ENCODE measurements around the gene LEMD1.
"Not testable (repeated sequence)": the region's sequence is repeated elsewhere in the genome, so short reads cannot be mapped to it uniquely, and the experiment has no call there.

The LEMD1 gene

DNA sequence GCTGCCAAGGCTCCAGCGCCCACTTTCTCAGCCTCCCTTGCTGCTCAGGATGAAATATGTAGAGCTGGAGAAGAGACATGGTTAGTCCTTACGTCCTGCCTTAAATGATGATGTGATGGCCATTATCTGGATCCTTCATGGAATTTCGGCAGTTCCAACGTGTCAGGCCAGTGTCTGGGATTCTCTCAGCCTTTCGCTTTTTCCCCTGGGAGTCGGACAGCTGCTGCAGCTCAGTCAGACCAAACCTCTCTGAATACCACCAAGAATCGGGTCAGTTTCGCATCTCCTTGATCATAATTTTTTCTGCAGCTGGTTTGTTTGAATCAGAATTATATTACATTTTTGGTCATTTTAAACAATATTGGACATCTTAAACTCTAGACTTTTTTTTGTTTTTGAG, 42.8 kb downstream of the LEMD1 start:
- DNase-seq (ENCODE audit: low read depth), result no peak

DNA sequence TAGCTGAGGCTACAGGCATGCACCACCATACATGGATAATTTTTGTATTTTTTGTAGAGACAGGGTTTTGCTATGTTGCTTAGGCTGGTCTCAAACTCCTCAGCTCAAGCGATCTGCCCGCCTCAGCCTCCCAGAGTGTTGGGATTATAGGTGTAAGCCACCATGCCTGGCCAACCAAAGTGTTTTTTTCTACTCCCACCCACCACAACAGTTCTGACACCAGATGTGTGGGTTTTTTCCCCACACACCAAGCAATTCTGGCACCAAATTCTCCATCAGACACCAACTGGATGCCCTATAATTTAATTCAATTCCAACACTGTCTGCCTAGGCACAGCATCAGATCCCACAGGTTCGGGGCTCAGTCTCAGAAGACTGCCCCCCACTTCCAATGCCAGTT, 44.5 kb downstream of the LEMD1 start:
- DNase-seq (ENCODE audit: low read depth), result no peak

DNA sequence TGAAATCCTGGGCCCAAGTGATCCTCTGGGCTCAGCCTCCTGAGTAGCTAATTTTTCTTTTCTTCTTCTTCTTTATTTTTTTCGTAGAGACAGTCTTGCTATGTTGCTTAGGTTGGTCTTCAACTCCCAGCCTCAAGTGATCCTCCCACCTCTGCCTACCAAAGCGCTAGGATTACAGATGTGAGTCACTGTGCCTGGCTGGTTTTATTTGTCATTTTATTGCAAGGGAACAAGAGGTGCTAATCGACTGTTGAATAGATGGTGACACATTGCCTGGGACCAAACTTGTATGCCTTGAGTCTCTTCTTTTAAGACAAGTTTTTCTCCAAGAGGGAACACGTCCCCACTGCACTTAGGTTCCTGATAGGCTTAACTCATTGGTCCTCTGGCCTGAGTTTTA, 45.1 kb downstream of the LEMD1 start:
- DNase-seq (ENCODE audit: low read depth), result no peak

DNA sequence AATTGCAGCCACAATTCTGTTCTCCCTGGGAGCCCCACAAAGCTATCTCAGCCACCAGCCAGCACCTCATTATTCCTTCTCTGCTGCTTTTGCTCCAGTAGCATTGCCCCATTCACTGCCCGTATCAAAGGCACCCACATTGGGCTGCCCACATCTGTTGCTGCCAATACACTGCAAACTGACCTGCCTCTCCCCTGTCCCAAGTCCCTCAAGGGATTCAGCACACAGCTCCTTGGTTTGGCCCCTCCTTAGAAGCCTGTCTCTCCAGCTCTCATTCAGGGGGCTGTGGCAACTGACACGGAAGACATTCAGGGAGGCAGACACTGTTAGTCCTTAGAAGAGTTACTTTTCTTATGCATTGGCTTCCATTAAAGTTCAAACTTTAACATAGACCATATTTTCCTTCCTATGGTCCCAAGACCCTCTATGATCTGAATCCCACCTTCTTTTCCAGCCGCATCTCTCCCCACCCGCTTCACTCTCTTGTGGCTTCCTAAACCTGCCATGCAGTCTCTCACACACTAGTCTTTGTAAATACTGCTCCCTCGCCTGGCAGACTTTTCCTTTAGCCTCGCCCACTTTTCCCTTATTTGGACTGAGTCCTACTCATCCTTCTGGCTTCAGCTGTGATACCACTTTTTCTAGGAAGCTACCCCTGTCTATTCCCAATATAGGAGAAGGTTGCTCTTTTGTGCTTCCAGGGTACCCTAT, 45.9 kb downstream of the LEMD1 start:
- DNase-seq (ENCODE audit: low read depth), result no peak

DNA sequence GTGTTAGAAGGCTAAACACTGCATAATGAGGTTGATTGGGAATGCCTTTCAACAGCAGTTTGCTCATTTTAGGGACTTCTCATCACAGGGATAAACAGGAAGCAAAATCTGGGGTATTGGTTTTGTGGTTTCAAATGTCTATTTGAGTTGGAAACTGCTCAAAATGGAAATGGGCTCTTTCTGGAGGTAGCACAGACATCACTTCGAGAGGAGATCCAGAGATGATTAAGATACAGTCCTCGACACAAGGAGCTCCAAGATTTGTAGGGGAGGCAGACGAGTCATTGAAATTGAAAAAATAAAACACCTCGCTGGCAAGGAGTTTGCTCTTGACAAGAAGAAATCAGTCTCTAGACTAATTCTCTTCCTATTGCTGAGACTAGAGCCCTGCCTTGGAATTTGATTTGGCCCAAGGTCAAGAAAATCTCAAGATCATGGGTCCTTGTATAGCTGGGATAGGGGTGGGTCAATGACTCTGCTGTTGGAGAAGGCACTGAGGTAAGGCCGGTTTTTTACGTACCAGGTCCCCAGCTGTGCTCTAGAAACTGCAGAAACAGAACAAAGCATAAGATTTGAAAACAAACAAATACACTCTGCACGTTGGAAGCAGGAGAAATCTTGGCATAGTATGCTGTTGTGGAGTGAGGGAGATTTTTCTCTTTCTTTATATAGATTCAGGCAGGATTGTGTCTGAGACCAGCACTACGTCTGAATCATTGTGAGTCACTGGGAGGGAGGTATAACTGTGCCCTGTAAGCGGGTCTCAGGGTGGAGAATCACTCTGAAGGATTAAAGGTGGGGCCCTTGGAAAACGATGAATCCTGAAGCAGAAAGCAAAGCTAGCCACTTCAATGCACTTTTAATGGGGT, 47.4 kb downstream of the LEMD1 start:
- no peak for DNase-seq (ENCODE audit: low read depth)

DNA sequence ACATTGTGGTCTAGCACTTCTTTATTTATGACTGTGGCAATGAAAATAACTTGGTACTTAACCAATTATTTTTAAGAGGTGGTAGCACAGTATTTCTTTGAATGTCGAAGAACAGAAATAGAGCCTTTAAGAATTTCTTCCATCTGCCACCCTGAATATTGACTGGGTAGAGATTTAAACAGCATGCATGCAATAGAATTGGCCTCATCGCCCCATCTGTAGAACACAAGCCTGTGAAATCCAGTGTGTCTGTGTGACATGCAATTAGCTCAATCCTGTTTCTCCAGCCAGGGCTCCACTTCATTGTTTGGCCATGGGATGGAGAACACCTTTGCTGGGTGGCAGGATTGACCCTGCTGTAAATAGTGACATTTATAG, 48.1 kb downstream of the LEMD1 start:
- no peak for DNase-seq (ENCODE audit: low read depth)

DNA sequence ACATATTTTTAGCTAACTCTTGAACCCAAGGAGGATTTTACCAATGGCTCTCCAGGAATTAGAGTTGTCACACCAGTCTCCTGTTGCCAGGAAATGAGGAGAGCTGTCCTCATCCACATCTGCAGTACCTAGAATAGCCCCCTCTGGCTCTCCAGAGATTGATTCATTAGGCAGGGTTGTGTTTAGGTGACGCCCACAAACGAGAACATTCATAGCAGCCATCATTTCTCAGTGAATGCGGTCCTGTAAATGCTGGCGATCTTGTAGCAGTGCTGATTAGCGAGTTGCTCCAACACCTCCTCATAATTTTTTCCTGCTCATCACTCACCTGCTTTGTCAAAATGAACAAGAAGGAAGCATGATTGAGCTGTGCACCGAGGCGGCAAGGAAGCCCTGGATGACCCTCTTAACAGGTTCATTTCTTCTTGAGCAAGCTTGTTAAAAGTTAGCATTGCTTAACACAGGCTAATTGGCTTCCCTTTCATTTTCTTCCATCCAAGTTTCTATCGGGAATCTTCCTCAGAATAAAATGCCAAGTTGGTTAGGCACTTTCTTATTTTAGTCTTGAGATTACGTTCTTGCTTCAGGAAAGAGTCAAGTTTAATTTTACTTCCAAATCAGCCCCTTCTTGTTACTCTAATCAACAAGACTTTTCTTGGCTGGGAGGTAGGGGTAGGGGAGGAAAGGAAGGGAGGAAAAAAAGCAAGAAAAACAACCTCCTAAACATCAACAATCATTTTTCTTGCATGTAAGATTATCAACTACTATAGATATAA, 48.6 kb downstream of the LEMD1 start:
- no peak for DNase-seq (ENCODE audit: low read depth)

DNA sequence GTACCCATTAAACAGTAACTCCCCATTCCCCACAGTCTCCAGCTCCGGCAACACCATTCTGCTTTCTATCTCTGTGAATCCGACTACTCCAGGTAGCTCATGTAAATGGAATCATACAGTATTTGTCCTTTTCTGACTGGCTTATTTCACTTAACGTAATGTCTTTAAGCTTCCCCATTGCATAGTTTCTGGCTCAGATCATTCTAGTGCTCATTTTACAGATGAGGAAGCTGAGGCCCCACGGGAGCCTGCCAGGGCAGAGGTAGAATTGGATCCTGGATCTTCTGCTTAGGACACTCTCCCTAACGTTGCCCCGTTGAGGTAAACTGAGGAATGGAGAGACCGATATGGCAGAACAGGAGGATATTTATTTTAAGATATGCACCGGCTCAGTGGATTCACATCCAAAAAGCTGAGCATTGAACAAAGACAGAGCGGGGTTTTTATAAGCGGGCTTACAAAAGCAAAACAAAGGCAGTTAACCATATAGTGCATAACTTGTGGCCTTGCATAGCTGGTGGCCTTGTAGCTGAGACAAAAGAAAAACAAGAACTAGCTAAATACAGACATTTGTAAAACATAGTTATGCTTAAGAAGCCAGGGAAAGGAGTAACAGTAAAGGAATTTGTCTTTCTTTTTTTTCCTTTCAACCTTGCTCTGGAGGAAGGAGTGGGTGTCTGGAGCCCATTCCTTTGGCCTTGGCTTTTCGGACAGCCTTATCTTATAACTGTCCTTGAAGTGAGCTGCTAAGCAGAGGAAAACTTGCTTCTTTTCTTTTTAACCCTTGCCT, 49.8 kb downstream of the LEMD1 start:
- DNase-seq (ENCODE audit: low read depth), result no peak

DNA sequence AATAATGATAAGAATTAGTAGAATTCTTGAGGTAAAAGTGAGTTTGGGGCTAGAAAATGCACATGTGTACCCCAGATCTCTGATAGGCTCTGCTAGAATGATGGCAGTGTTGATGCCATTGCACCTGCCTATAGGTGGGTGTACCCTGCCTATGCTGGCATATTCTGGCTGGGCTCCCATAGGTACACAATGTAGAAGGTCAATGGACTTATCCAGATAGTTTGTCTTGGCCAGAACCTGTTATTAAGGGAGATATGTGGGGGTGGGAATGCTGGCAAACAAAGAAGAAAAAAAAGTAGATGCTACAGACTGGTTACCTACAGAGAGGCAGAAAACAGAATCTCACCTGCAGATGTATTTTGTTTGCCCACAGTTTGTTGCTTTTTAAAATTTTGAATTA, 51.1 kb downstream of the LEMD1 start:
- no peak for DNase-seq (ENCODE audit: low read depth)

DNA sequence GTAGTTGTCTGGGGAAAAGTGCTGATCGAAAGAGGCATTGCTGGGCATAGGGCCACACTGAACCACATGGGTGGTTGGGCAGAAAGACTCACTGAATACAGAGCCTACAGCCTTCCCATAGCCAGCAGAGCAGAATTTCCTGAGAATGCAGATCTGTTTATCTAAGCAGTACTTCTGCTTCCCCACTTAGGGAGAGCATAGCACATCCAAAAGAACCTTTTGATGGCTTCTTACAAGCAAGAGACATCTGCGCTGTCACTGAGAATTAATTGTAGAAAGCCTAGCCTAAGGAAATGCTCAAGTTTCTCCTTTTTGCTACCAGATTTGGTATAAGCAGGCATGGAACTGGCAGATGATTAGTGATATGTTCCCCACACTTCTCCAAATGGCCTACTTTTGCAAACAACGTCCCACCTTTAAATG, 52.1 kb downstream of the LEMD1 start:
- DNase-seq (ENCODE audit: low read depth), result no peak

DNA sequence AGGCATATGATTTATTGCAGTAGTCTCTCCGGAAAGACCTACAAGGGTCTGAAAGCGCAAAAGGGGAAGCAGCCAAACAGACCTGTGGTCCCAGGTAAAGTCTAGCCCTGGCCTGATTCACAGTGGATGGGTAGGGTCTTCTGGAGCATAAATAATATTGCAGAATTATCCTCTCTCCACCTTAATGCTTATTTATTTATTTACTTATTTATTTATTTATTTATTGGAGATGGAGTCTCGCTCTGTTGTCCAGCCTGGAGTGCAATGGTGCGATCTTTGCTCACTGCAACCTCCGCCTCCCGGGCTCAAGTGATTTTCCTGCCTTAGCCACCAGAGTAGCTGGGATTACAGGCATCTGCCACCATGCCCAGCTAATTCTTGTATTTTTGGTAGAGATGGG, 53.4 kb downstream of the LEMD1 start:
- DNase-seq (ENCODE audit: low read depth), result no peak

DNA sequence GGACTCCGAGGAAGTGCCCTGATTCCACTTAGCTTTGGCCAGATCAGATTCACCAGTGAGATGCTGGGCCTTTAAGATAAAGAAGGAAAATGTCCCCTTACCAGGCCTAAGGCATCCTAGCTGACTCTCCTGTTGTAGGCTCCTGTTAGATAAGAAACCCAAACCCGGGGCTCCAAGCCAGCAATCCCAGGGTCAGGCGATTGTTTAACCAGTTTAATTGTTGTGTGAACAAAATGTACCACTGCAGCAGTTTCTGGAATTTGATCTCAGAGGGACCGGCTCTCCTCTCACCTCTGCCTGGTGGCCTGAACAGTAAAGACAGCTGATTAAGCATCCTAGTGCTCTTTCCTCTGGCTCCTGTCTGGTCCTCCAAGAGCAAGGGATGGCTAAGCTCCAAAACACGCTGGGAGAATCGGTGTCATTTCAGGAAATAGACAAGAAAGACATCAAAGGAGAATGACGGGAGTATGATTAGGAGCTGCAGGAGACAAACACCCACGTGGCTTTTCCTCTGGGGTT, 55.9 kb downstream of the LEMD1 start:
- DNase-seq (ENCODE audit: low read depth), result no peak

DNA sequence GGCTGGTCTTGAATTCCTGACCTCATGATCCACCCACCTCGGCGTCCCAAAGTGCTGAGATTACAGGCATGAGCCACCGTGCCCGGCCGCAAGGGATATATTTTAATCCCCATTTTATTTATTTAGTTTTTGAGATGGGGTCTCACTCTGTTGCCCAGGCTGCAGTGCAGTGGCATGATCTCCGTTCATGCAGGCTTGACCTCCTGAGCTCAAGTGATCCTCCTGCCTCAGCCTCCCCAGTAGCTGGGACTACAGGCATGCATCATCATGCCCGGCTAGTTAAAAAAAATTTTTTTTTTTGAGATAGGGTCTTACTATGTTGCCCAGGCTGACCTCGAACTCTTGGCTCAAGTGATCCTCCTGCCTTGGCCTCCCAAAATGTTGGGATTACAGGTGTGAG, 56.8 kb downstream of the LEMD1 start:
- not testable (repeated sequence) for DNase-seq (ENCODE audit: low read depth)

DNA sequence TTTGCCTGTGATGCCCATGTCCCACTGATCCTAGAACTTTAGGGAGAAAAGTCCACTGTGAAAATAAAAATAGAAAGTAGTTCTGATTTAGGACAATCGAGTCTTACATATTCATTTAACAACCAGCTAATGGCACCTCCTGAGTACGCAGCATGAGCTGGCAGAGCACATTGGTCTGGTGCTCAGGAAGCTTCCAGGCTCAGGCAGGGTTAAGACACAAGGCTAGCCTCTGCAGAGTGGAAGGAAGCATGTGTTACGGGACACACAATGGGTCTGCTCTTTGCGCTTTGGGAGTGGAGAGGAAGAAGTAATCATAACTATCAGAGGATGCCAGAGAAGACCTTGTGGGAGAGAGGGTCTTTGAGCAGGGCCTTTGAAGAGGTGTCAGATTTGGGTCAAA, 61.0 kb downstream of the LEMD1 start:
- no peak for DNase-seq (ENCODE audit: low read depth)

DNA sequence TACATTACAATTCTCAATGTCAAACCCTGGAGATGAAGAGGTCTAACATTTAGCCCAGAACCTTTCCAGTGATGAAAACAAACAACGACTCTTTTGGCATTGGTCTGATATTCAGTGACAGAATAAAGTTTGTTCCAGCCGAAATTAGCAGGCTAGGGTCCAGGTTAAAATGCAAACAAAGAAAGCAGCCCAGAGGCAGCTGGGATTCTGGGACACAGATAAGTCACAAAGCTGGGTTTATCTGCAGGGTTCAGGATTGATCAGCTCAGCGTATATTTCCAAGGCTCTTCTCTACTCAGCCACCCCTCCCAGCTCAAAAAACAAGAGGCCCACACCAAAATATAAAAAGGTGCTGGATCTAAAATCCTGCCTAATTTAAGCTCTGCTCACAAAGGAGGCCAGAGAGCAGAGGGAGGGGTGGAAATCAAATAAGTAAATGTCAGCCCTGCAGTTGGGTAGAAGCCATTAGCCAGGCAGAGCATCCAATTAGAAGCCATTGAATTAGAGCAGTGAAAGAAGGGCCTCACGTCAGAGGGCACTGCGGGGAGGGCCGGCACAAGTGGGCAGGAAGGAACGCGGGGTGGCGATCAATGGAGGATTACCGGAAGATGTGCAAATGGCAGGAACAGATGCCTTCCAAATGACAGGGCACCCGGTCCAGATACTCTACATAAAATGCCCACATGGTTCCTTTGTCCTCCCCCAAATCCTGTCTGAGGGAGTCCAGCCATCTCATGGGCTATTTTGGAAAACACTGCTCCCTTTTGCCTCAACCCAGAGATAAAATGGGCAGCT, 61.9 kb downstream of the LEMD1 start:
- DNase-seq (ENCODE audit: low read depth), result no peak

DNA sequence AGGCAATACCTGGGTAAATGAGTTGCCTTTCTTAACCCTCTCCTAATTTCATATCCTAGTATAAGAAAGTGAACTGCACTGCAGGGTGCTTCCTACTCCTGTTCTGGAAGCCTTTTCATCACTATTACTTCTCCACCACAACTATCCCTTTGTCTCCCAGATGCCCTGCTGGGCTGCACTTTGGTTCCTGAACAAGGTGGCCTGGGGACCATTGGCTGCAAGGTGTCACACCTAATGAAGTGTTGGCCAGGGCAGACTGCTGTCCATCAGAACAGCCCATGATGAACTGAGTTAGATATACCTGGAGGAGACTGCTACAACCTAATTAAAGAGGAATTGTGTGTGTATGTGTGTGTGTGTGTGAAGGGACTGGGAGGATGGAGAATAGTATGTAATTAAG, 63.3 kb downstream of the LEMD1 start:
- no peak for DNase-seq (ENCODE audit: low read depth)

DNA sequence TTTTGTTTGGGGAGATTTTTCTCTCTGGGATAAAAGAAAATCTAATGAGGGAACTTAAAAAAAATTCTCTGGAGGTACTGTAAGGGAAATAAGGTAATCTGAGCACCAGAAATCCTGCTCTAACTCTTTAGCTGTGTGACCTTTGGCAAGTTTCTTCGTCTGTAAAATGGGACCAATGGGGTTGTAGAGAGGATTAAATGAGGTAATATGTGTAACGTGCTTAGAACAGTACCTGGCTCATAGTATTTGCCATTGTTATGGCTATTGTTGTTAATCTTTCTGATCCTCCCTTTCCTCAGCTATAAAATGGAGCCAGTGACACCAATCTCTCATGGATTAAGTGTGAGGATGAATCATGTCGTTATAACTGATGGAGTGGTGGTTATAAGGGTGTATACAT, 64.3 kb downstream of the LEMD1 start:
- no peak for DNase-seq (ENCODE audit: low read depth)

DNA sequence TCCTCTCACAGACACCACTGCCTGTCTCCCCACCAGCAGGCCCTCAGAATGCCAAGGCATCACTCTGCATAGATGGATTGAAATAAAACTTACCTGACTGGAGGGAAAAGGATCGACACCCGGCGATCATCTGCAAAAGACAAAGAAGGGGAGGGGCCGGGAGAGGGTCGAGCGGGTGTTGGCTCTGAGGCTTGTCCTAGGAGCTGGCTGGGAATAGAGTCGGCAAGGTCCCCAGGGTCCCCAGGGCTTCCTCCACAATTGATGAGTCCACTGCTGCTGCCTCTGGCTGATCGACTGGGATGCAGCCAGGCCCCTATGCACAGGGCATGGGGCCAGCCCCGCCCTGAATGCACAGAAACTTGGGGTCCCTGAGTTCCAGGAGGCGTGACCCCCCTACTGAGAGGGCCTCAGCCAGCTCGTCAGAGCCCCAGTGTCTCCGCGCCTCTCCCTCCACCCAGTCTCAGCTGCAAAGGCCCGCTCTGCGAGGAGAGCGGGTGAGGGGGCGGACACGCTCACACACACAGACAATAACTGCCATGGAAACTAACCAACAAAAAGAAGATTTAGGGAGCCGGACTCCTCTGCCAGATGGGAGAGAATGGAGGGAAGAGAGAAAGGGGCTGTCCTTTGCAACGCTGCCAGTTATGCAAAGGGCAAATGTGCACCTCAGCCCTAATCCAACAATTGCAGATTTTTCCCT, 65.3 kb downstream of the LEMD1 start, which contains the start of gene KLHDC8A:
Gene KLHDC8A, minus strand, starts transcription at position 483 of the 700 bp plus-strand sequence. CDS start 13,318 bp downstream, outside the sequence.
- DNase-seq (ENCODE audit: low read depth), result no peak

DNA sequence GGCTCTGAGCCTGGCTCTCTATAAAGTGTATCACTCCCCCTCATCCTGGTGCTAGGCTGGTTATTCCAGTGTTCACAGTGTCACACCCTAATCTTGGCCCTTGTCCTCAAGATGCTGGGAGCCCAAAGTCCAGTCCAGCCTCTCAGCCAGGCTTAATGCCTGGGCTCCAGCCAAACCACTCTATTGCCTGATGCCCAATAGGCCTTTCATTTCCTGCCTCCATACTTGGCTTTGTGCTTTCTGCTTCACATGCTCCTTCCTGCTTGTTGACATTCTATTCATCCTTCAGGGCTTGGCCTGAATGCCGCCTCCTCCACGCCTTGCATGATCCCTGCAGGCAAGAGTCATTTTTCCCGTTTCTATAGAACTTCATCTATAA, 66.8 kb downstream of the LEMD1 start:
- no peak for DNase-seq (ENCODE audit: low read depth)
